GM18951 (cell line): ENCODE results near the gene POLDIP3.
"Not testable (repeated sequence)": the region's sequence is repeated elsewhere in the genome, so short reads cannot be mapped to it uniquely, and the experiment has no call there.

ENCODE experiments used
- POLR2A ChIP-seq: IDR thresholded peaks from 4 replicates; pipeline ENCODE4 v1.6.1; 2011; ENCODE audit warnings: mild to moderate bottlenecking; ENCODE audit not compliant: insufficient read length, insufficient read depth; ENCODE audit errors: extremely low read depth
- in situ Hi-C: fragments of 300-500 bp; cut with MboI; formaldehyde crosslinking; loops from one replicate; pipeline ENCODE4 v1.12.0; 2022; ENCODE audit warnings: low sequenced_read_pairs, mixed read lengths, inconsistent platforms; ENCODE audit not compliant: unreplicated experiment

The POLDIP3 gene

GRCh38 chr22:42620084-42620483 is 5.4 kb upstream of the POLDIP3 start:
- in situ Hi-C loops = loop anchor here (10.0 kb wide), 1 partner anchor 195 kb away; no protein-coding TSS in a partner anchor
- no peak for TF ChIP-seq POLR2A

GRCh38 chr22:42619261-42620063 is 4.8 kb upstream of the POLDIP3 start:
- TF ChIP-seq POLR2A = no peak
- in situ Hi-C loops = loop anchor here (10.0 kb wide), 1 partner anchor 195 kb away; no protein-coding TSS in a partner anchor

DNA sequence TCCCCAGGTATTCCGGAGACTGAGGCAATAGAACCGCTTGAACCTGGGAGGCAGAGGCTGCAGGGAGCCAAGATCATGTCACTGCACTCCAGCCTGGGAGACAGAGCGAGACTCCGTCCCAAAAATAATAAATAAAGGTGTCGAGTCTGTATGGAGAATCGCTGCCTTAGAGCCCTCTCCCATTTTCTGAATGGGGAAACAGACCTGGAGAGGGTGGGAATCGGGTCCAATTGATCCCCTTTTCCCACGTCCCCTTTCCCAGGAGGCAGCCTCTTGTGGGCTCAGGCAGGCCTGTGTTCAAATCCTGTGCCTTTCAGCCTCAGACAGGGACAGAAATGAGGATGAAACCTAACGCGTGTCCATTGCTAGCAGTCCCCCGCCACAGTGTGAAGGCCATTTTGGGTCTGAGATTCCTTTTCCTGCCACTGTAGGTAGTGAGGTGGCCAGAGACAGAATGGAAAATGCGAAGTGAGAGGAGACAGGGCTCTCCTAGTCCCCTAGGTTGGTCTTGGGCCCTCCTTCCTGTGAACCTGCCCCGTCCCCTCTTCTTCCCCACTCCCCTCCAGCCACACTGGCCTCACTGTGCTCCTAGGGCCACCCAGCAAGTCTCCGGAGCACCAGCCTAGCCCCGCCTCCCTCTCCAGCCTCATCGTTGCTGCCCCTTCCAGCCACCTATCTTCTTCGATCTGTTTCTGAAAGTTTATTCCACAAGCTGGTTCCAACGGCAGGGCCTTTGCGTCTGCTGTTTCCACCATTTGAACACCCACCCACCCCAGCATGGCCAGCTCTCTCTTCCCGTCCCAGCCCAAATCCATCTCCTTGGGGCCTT is 2.7 kb upstream of the POLDIP3 start:
- TF ChIP-seq POLR2A = peak; percentile 18
- in situ Hi-C loops = no loop called here

DNA sequence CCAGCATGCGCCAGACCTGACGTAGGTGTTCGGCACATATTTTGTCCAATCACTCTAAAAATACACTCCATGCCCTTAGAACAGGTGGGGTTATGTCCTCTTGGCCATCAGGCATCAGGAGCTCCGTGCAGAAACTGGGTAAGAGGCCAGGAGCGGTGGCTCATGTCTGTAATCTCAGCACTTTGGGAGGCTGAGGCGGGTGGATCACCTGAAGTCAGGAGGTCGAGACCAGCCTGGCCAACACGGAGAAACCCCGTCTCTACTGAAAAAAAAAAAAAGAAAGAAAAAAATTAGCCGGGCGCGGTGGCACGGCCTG is 1.1 kb upstream of the POLDIP3 start:
- in situ Hi-C loops = not testable (repeated sequence)

- peak; percentile 100 for TF ChIP-seq POLR2A
- in situ Hi-C loops = no loop called here
Observed at GRCh38 chr22:42615092-42615859, 593 bp upstream of the POLDIP3 start.

DNA sequence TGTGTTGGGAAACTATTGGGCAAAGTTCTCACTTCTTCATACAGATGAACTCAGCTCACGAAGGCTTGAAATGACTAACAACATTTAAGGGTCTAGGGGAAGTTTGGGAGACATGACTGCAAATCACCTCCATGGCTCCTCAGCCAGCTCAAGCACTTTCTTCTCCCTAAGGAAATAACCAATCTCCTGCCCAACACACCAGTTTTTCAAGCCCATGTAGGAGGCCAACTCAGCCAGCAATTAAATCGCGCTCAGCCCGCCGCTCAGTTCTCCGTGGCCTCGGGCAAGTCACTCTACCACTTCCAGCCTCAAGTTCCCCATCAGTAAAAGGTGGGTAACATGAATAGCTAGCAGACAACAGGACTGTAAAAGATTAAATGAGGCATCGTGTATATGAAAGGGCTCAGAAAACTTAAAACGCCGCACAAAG is 796 bp downstream of the POLDIP3 start:
- TF ChIP-seq POLR2A = no peak
- in situ Hi-C loops = no loop called here

DNA sequence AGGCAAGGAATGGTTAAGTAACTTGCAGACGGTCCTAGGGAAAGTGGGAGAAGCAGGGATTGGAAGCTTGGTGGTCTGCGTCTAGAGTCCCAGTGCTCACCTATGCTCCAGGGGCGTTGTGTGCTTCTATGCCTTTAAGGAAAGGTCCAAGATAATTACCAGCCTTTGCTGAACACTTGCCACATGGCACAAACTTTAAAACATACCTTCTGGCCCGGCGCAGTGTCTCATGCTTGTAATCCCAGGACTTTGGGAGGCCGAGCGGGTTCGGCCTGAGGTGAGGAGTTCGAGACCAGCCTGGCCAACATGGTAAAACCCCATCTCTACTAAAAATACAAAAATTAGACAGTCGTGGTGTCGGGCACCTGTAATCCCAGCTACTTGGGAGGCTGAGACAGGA is 2.3 kb downstream of the POLDIP3 start:
- in situ Hi-C loops = no loop called here
- TF ChIP-seq POLR2A = no peak

GRCh38 chr22:42611051-42611450 is 3.6 kb downstream of the POLDIP3 start:
- TF ChIP-seq POLR2A = no peak
- in situ Hi-C loops = no loop called here

GRCh38 chr22:42610186-42610585 is 4.5 kb downstream of the POLDIP3 start:
- no peak for TF ChIP-seq POLR2A
- in situ Hi-C loops = no loop called here

DNA sequence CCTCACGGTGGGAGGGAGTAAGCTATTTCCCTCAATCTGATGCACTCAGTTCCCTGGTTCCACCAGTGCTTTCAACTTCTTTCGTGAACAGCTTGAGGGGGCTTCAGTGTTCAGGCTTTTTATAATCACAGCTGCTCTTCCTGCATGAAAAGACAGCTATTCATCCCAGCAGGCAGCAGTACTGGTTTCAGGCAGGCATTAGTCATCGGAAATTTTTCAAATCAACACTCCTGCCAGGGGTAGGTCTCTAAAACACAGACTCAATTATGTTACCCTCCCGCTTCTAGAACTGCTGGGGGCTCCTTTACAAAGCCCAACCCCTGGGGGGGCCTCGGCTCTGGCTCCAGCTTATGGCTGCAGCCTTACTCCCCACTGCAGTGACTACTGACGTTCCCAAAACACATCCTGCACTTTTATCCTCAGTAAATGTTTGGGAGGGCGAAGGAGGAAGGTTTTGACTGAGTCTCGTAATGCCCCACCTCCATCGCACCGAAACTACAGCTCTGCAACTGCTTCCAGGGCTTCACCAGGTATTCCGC is 5.8 kb downstream of the POLDIP3 start:
- in situ Hi-C loops = no loop called here
- no peak for TF ChIP-seq POLR2A

GRCh38 chr22:42608136-42608822 is 6.4 kb downstream of the POLDIP3 start:
- no peak for TF ChIP-seq POLR2A
- in situ Hi-C loops = no loop called here

- in situ Hi-C loops = not testable (repeated sequence)
Observed at GRCh38 chr22:42607641-42608040, 7.0 kb downstream of the POLDIP3 start.

DNA sequence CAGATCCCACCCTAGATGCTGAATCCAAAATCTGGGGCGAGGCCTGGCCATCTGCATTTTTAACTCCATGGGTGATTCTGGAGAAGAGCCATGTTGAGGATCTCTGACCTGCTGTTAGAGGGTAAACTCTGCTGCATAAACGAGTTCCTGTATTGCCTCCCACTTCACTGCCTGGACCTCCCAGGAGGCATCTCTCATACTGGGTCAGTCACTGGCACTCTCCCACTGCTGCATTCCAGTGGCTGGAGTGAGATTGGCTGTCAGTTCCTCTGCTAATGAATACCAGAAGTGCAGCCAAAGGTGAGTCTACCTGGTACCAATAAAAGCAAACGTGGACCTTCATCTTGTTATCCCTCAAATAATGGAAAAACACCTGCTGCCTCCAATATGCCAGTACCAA is 10.3 kb downstream of the POLDIP3 start:
- TF ChIP-seq POLR2A = no peak
- in situ Hi-C loops = no loop called here
